HG02571 (cell line): ENCODE measurements around the gene FDCSP.
"Not testable (repeated sequence)": the region's sequence is repeated elsewhere in the genome, so short reads cannot be mapped to it uniquely, and the experiment has no call there.

Experiments
- ATAC-seq: cut with Tn5 transposase; IDR thresholded peaks from one replicate; pipeline ENCODE4 v1.9.1; 2021; ENCODE audit warnings: mild to moderate bottlenecking, moderate library complexity; ENCODE audit not compliant: unreplicated experiment

The FDCSP gene

DNA sequence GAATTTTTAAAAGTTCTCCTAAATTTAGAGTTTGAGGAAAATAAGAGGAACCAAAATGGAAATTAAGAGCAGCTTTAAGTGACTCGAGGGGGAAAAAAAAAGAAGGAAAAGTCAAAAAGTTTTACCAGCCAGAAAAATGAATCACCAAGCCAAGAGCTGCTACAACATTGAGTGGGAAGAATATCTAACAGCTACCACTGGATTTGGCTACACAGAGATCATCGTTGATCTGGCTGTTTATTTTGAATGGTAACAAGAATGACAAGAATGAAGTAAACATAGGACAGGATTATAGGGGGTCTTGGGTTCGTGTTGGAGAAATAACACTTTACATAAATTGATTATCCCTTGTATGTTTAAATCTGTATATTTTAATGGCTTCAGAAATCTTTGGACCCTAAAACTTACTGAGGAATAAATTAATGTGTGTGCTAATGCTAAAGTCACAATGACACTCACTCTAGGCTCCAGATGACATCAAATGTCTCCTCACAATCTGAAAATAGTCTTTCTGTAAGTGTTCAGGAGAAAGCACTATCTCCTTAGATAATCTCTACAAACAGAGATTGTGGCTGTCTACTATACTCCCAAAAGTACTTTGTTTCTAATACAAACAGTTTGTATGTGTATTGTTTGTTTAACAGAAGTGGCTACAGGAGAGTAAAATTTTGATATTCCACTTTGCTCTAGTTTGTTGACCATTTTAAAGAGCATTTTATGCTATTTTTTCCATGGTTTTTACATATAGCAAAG, 13.4 kb downstream of the FDCSP start:
- ATAC-seq, result no peak

DNA sequence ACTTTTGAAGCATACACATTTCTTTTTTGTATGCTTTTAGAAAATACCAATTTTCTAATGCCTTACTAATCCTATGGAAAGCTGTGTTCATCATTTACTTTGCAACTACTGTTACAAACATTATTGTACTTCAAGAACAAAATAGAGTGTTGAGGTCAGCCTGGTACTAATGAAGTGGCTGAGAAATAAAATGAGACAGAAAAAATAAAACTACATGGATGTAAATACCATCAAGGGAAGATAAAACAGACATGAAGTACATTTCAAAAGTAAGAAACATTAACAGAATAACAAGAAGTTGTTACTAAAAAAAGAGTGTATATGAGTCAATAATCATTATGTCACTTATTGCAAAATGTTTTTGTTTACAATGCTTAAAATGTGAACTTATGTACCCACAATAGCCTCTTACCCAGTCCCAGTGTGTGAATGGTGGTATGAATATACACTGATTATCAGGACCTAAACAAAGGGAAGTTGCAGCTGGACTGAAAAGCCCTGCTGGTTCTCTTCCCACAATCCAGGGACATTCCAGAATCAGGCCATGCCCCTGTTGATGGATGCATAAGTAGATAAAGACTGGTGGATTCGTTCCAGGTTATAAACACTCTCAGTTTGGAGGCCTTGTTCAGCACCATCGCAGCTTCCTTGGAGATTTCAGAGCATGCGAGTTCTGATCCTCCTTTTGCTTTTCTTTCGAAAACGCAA, 14.1 kb downstream of the FDCSP start:
- no peak for ATAC-seq

DNA sequence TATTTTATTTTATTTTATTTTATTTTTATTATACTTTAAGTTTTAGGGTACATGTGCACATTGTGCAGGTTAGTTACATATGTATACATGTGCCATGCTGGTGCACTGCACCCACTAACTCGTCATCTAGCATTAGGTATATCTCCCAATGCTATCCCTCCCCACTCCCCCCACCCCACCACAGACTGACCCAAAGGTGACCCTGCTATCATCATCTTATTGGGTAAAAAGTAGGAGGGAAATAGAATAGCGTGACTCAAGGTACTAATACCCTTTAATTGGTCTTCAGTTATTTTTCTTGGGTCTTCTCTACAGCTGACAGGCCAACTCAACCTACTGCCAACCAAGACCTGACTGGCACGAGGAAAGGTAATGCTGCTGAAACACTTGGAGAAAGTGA, 16.4 kb downstream of the FDCSP start, which contains the start of gene CSN3:
TSS of gene CSN3 (plus strand) at position 301 of the 400 bp plus-strand sequence. CDS start 2,223 bp downstream, outside the sequence.
- ATAC-seq, result not testable (repeated sequence)

GRCh38 chr4:70243091-70243490, 17.2 kb downstream of the FDCSP start:
- ATAC-seq, result no peak

DNA sequence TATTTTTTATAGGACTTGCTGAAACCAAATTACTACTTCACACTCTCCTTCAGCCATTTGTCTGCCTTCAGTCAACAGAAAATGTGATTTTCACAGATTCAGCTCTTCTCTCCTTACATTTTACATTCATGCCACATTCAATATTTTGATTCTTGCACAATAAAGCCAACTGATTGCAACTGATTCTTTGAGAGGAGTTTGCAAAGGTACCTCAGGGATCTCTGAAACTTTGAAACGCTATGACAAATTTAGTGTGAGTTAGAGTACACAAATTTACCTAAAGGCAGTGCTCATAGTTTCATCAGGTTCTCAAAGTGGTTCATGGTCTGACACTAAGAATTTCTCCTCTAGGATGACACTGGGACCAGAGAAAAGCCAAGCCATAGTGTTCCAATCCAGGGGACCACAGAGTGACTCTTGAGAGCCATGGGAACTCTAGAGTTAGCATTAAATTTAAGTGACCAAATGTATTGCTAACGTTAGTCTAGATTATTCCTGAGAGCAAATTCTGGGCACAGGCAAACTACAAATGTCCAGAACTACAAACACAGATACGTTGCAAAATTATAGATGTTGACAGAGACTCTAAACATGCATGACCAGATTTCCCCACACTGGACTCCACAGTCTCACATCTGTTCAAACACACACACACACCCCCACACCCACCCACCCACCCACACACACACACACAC, 25.5 kb downstream of the FDCSP start:
- ATAC-seq, result no peak

- no peak for ATAC-seq
Observed at GRCh38 chr4:70251945-70252277, 26.0 kb downstream of the FDCSP start.

GRCh38 chr4:70269674-70270073, 43.8 kb downstream of the FDCSP start:
- ATAC-seq, result no peak

DNA sequence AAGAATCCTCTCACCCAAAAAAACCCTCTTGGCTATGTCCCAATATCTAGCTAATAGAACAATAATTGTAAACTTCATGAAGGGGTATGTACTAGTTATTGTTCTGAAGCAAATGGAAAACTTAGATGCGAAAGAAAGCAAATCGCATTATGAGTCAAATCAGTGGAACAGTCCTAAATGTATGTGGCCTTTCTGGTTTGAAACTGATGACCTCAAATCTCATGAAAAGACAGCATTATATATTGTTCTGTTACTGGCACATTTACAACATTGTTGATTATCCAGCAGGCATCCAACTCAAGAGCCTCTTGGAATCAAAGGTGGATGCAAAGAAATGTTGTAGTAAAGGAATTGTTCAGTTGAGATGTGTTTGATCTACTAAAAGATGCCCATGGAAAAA, 51.2 kb downstream of the FDCSP start:
- ATAC-seq, result no peak

GRCh38 chr4:70280567-70280966, 54.6 kb downstream of the FDCSP start:
- no peak for ATAC-seq
